ENCODE results near the gene KCNN4. TPM values are rescaled to one million over a fixed set of nuclear protein-coding genes. Genes with fewer than 3 reads are reported as not detected.

Gene KCNN4
- total RNA-seq, 1 donor from 2014 or later = 0.43 TPM

GRCh38 chr19:43729919-43730318 lies 50.9 kb downstream of the KCNN4 start:
- DNase-seq (ENCODE audit: low spot score) = no peak
- intact Hi-C loops (cut with DNase I) = no loop called here

GRCh38 chr19:43727593-43727853 lies 53.2 kb downstream of the KCNN4 start:
- no peak for DNase-seq (ENCODE audit: low spot score)
- intact Hi-C loops (cut with DNase I) = no loop called here

GRCh38 chr19:43726736-43727592 lies 53.8 kb downstream of the KCNN4 start:
- intact Hi-C loops (cut with DNase I) = no loop called here
- DNase-seq (ENCODE audit: low spot score) = no peak

GRCh38 chr19:43725468-43725867 lies 55.3 kb downstream of the KCNN4 start:
- intact Hi-C loops (cut with DNase I) = no loop called here
- DNase-seq (ENCODE audit: low spot score) = no peak

- no peak for DNase-seq (ENCODE audit: low spot score)
- intact Hi-C loops (cut with DNase I) = no loop called here
Measured at GRCh38 chr19:43724896-43725295, 55.9 kb downstream of the KCNN4 start.

- intact Hi-C loops (cut with DNase I) = no loop called here
- no peak for DNase-seq (ENCODE audit: low spot score)
Measured at GRCh38 chr19:43723588-43723987, 57.2 kb downstream of the KCNN4 start.

- DNase-seq (ENCODE audit: low spot score) = no peak
- intact Hi-C loops (cut with DNase I) = no loop called here
Measured at GRCh38 chr19:43721469-43722048, 59.2 kb downstream of the KCNN4 start.

GRCh38 chr19:43720936-43721335 lies 59.8 kb downstream of the KCNN4 start:
- intact Hi-C loops (cut with DNase I) = no loop called here
- DNase-seq (ENCODE audit: low spot score) = no peak

- intact Hi-C loops (cut with DNase I) = no loop called here
- DNase-seq (ENCODE audit: low spot score) = no peak
Measured at GRCh38 chr19:43719918-43720317, 60.9 kb downstream of the KCNN4 start.

GRCh38 chr19:43719378-43719868 lies 61.4 kb downstream of the KCNN4 start:
- intact Hi-C loops (cut with DNase I) = no loop called here
- no peak for DNase-seq (ENCODE audit: low spot score)

GRCh38 chr19:43718627-43719377 lies 62.0 kb downstream of the KCNN4 start:
- DNase-seq (ENCODE audit: low spot score) = no peak

More at GRCh38 chr19:43718627-43719377, 62.0 kb downstream of the KCNN4 start:
- intact Hi-C loops (cut with DNase I) = no loop called here

Other genes with a start within 250 kb of the KCNN4 start
- 1.7 TPM for gene ZNF575, start 247.8 kb downstream of the KCNN4 start, total RNA-seq
- 17.9 TPM for gene XRCC1, start 205.4 kb downstream of the KCNN4 start, total RNA-seq
- 1.7 TPM for gene PINLYP, start 205.2 kb downstream of the KCNN4 start, total RNA-seq
- 30.2 TPM for gene IRGQ, start 184.8 kb downstream of the KCNN4 start, total RNA-seq
- gene ZNF576, start 184.4 kb downstream of the KCNN4 start, total RNA-seq = 11.5 TPM
- 0.38 TPM for gene SRRM5, start 168.9 kb downstream of the KCNN4 start, total RNA-seq
- 35.6 TPM for gene ZNF428, start 161.3 kb downstream of the KCNN4 start, total RNA-seq
- gene CADM4, start 141.1 kb downstream of the KCNN4 start, total RNA-seq = 5.7 TPM
- gene PLAUR, start 110.8 kb downstream of the KCNN4 start, total RNA-seq = 6.2 TPM
- not detected for gene IRGC, start 64.9 kb downstream of the KCNN4 start, total RNA-seq
- 17.2 TPM for gene SMG9, start 26.0 kb downstream of the KCNN4 start, total RNA-seq
- 1.3 TPM for gene LYPD5, start 21.5 kb upstream of the KCNN4 start, total RNA-seq
- gene ZNF283, start 46.3 kb upstream of the KCNN4 start, total RNA-seq = 15.2 TPM
- gene ZNF404, start 103.0 kb upstream of the KCNN4 start, total RNA-seq = 8.4 TPM
- 7.0 TPM for gene ZNF45, start 154.3 kb upstream of the KCNN4 start, total RNA-seq
- 4.7 TPM for gene ZNF221, start 170.3 kb upstream of the KCNN4 start, total RNA-seq
- 6.4 TPM for gene ZNF155, start 203.2 kb upstream of the KCNN4 start, total RNA-seq
- 2.3 TPM for gene ZNF230, start 222.0 kb upstream of the KCNN4 start, total RNA-seq
- gene ZNF222, start 244.4 kb upstream of the KCNN4 start, total RNA-seq = 3.6 TPM

Data from cardiac septum (tissue), 1 donor.